IgD-negative memory B cell (primary cell): ENCODE measurements around the gene ZNF30. TPM values are rescaled to one million over a fixed set of nuclear protein-coding genes. Genes with fewer than 3 reads are reported as not detected.

Experiments used
- H3K27ac Mint-ChIP-seq, 3 donors: one replicate each; pipeline ENCODE4 v1.8.0; 2020 to 2022; ENCODE audit warnings: mild to moderate bottlenecking in 3 of 3, mixed read lengths in 3 of 3, moderate library complexity in 1 of 3
- H3K27me3 Mint-ChIP-seq: one replicate; pipeline ENCODE4 v1.8.0; 2021; ENCODE audit warnings: mixed read lengths
- H3K36me3 Mint-ChIP-seq: one replicate; pipeline ENCODE4 v1.8.0; 2020; ENCODE audit warnings: mild to moderate bottlenecking, mixed read lengths
- H3K4me1 Mint-ChIP-seq, 3 donors: one replicate each; pipeline ENCODE4 v1.8.0; 2020 to 2022; ENCODE audit warnings: mixed read lengths in 3 of 3, mild to moderate bottlenecking in 1 of 3
- H3K4me3 Mint-ChIP-seq, 4 donors: one replicate each; pipeline ENCODE4 v1.8.0; 2020 to 2022; ENCODE audit warnings: mild to moderate bottlenecking in 4 of 4, mixed read lengths in 4 of 4, moderate library complexity in 3 of 4
- H3K9me3 Mint-ChIP-seq, 3 donors: one replicate each; pipeline ENCODE4 v1.8.0; 2020 to 2021; ENCODE audit warnings: mixed read lengths in 3 of 3, mild to moderate bottlenecking in 1 of 3
- polyA plus RNA-seq: library from polyadenylated mRNA; unstranded; fragments of 300-500 nt; fragmentation: Illumina TruSeq; gene quantifications from one replicate; pipeline ENCODE4 v1.2.3, GENCODE V29; 2021

ZNF30 gene
- polyA plus RNA-seq, 1 donor from 2014 or later = 1.6 TPM

GRCh38 chr19:34938886-34939285 lies 12.2 kb downstream of the ZNF30 start:
- Mint-ChIP-seq H3K9me3 (peaks cover 14 to 17% (median 14%) of the 10 kb centered on the region in 3 donors), H3K4me1 (no peaks in the 10 kb centered on the region), H3K27ac (no peak overlapping the region), H3K4me3 (no peak overlapping the region), H3K27me3 (no peaks in the 10 kb centered on the region), H3K36me3 (peaks cover 27% of the 10 kb centered on the region)

- Mint-ChIP-seq H3K4me1 (no peaks in the 10 kb centered on the region), H3K27me3 (no peaks in the 10 kb centered on the region), H3K27ac (no peak overlapping the region), H3K9me3 (peaks cover 17 to 46% (median 24%) of the 10 kb centered on the region in 3 donors), H3K4me3 (no peak overlapping the region), H3K36me3 (peaks cover 18% of the 10 kb centered on the region)
Observed at GRCh38 chr19:34943861-34944573, 17.3 kb downstream of the ZNF30 start.

- peaks cover 10 to 52% (median 28%) of the 10 kb centered on the region in 3 donors for H3K9me3 Mint-ChIP-seq
- H3K27ac Mint-ChIP-seq = no peak overlapping the region
- peaks cover 25% of the 10 kb centered on the region for H3K36me3 Mint-ChIP-seq
- no peak overlapping the region for H3K4me3 Mint-ChIP-seq
- no peaks in the 10 kb centered on the region for H3K27me3 Mint-ChIP-seq
- no peaks in the 10 kb centered on the region for H3K4me1 Mint-ChIP-seq
Observed at GRCh38 chr19:34953092-34953491, 26.4 kb downstream of the ZNF30 start.

GRCh38 chr19:34957830-34958751 lies 31.4 kb downstream of the ZNF30 start:
- H3K4me3 Mint-ChIP-seq = no peak overlapping the region
- peaks cover 14 to 21% (median 14%) of the 10 kb centered on the region in 3 donors for H3K4me1 Mint-ChIP-seq
- peaks cover 36% of the 10 kb centered on the region for H3K36me3 Mint-ChIP-seq
- H3K9me3 Mint-ChIP-seq = peaks cover 19 to 58% (median 37%) of the 10 kb centered on the region in 3 donors
- H3K27ac Mint-ChIP-seq = no peak overlapping the region
- no peaks in the 10 kb centered on the region for H3K27me3 Mint-ChIP-seq

GRCh38 chr19:34959021-34959420 lies 32.3 kb downstream of the ZNF30 start:
- no peaks in the 10 kb centered on the region for H3K27me3 Mint-ChIP-seq
- peak overlapping the region in 1 of 4 donors; percentile 37 for H3K4me3 Mint-ChIP-seq
- peaks cover 19 to 51% (median 39%) of the 10 kb centered on the region in 3 donors for H3K9me3 Mint-ChIP-seq
- H3K4me1 Mint-ChIP-seq = peaks cover 15 to 23% (median 16%) of the 10 kb centered on the region in 3 donors
- peak overlapping the region in 2 of 3 donors; percentile 23 to 62 for H3K27ac Mint-ChIP-seq
- H3K36me3 Mint-ChIP-seq = peaks cover 36% of the 10 kb centered on the region

- H3K4me1 Mint-ChIP-seq = peaks cover 15 to 23% (median 16%) of the 10 kb centered on the region in 3 donors
- peaks cover 16 to 46% (median 36%) of the 10 kb centered on the region in 3 donors for H3K9me3 Mint-ChIP-seq
- H3K4me3 Mint-ChIP-seq = peak overlapping the region; percentile 5 to 77 (median 50)
- peaks cover 34% of the 10 kb centered on the region for H3K36me3 Mint-ChIP-seq
- H3K27ac Mint-ChIP-seq = peak overlapping the region in 1 of 3 donors; percentile 14
- H3K27me3 Mint-ChIP-seq = no peaks in the 10 kb centered on the region
Observed at GRCh38 chr19:34960103-34960805, 33.6 kb downstream of the ZNF30 start.

- Mint-ChIP-seq H3K4me3 (peak overlapping the region; percentile 12 to 97 (median 76)), H3K4me1 (peaks cover 15 to 23% (median 16%) of the 10 kb centered on the region in 3 donors), H3K27ac (no peak overlapping the region), H3K27me3 (no peaks in the 10 kb centered on the region), H3K9me3 (peaks cover 16 to 44% (median 32%) of the 10 kb centered on the region in 3 donors), H3K36me3 (peaks cover 33% of the 10 kb centered on the region)
Observed at GRCh38 chr19:34960940-34961679, 34.4 kb downstream of the ZNF30 start.

GRCh38 chr19:34961775-34962686 lies 35.3 kb downstream of the ZNF30 start:
- Mint-ChIP-seq H3K4me1 (peaks cover 15 to 23% (median 16%) of the 10 kb centered on the region in 3 donors), H3K27ac (peak overlapping the region; percentile 25 to 92 (median 71)), H3K27me3 (no peaks in the 10 kb centered on the region), H3K9me3 (peaks cover 13 to 36% (median 26%) of the 10 kb centered on the region in 3 donors), H3K36me3 (peaks cover 28% of the 10 kb centered on the region), H3K4me3 (peak overlapping the region; percentile 82 to 97 (median 90))

GRCh38 chr19:34962687-34963572 lies 36.2 kb downstream of the ZNF30 start:
- H3K27ac Mint-ChIP-seq = peak overlapping the region; percentile 25 to 92 (median 68)
- peaks cover 16 to 32% (median 21%) of the 10 kb centered on the region in 3 donors for H3K9me3 Mint-ChIP-seq
- peaks cover 25% of the 10 kb centered on the region for H3K36me3 Mint-ChIP-seq
- H3K4me3 Mint-ChIP-seq = peak overlapping the region; percentile 82 to 97 (median 90)
- peaks cover 15 to 23% (median 16%) of the 10 kb centered on the region in 3 donors for H3K4me1 Mint-ChIP-seq
- no peaks in the 10 kb centered on the region for H3K27me3 Mint-ChIP-seq

GRCh38 chr19:34963573-34964406 lies 37.1 kb downstream of the ZNF30 start, which contains the start of gene ZNF792:
Gene ZNF792 (minus strand): TSS chr19:34964229. CDS start chr19:34963662, 567 bp downstream.
- peak within 1 kb of the TSS in 2 of 3 donors; percentile 25 to 92 for H3K27ac Mint-ChIP-seq
- peaks cover 19% of the 10 kb centered on the region for H3K36me3 Mint-ChIP-seq
- peak within 1 kb of the TSS; percentile 82 to 97 (median 90) for H3K4me3 Mint-ChIP-seq
- peaks cover 15 to 38% (median 18%) of the 10 kb centered on the region in 3 donors for H3K9me3 Mint-ChIP-seq
- H3K4me1 Mint-ChIP-seq = peaks cover 15 to 23% (median 16%) of the 10 kb centered on the region in 3 donors
- peaks cover 2% of the 10 kb centered on the region for H3K27me3 Mint-ChIP-seq

- H3K4me1 Mint-ChIP-seq = peaks cover 15 to 23% (median 16%) of the 10 kb centered on the region in 3 donors
- H3K9me3 Mint-ChIP-seq = peaks cover 11 to 34% (median 13%) of the 10 kb centered on the region in 3 donors
- peaks cover 13% of the 10 kb centered on the region for H3K36me3 Mint-ChIP-seq
- no peak overlapping the region for H3K27ac Mint-ChIP-seq
- peaks cover 3% of the 10 kb centered on the region for H3K27me3 Mint-ChIP-seq
- H3K4me3 Mint-ChIP-seq = peak overlapping the region; percentile 63 to 97 (median 76)
Observed at GRCh38 chr19:34964598-34964997, 37.9 kb downstream of the ZNF30 start.
